AG04450 (cell line): ENCODE data around the gene FGR. TPM values are rescaled to one million over a fixed set of nuclear protein-coding genes. Genes with fewer than 3 reads are reported as not detected.
"Not testable (repeated sequence)": the region's sequence is repeated elsewhere in the genome, so short reads cannot be mapped to it uniquely, and the experiment has no call there.

Source experiments
- CTCF ChIA-PET: fragments of 300-600, 350-600 bp; formaldehyde crosslinking; extraction: SDS; loops from one replicate; lab custom pipeline; 2022; ENCODE audit warnings: antibody characterized with exemption, inconsistent platforms; lab: Charles Lee
- POLR2A ChIA-PET: fragments of 350-600 bp; formaldehyde crosslinking; extraction: SDS; loops from one replicate; lab custom pipeline; 2021; ENCODE audit warnings: antibody characterized with exemption, inconsistent platforms; lab: Yijun Ruan, JAX
- DNase-seq: peaks from one replicate; pipeline ENCODE4 v3.0.0-alpha.2; 2011; ENCODE audit warnings: low read depth, low spot score
- H3K27ac ChIP-seq: one replicate; pipeline ENCODE4 v1.5.1; 2012; ENCODE audit warnings: low read depth, low read length, control low read depth
- H3K27me3 ChIP-seq: one replicate; pipeline ENCODE4 v1.6.0; 2012; ENCODE audit warnings: low read length; ENCODE audit not compliant: control insufficient read depth, insufficient read depth
- H3K4me3 ChIP-seq: 2 replicates; pipeline ENCODE4 v1.5.1; 2011; ENCODE audit warnings: mild to moderate bottlenecking, low read depth, low read length, control low read depth
- H3K9me3 ChIP-seq: 2 replicates; pipeline ENCODE4 v1.5.1; 2012; ENCODE audit warnings: low read length; ENCODE audit not compliant: control insufficient read depth, insufficient read depth
- CTCF ChIP-seq: IDR thresholded peaks from 2 replicates; pipeline ENCODE4 v1.5.1; 2011; ENCODE audit warnings: low read depth, low read length, control low read depth, inconsistent platforms
- polyA plus RNA-seq: library from polyadenylated mRNA; depleted of rRNA; stranded (reverse); fragments of >200 nt; gene quantifications from 2 replicates; pipeline ENCODE4 v1.2.3, GENCODE V29; 2011

The FGR gene
- polyA plus RNA-seq, 1 experiment = not detected

GRCh38 chr1:27645071-27645415, 10.1 kb upstream of the FGR start:
- no peak for TF ChIP-seq CTCF
- ChIA-PET CTCF (interaction anchor here (0.6 to 1.8 kb wide), 4 partner anchors 17 to 278 kb away, joined by 3 to 11 read pairs (median 3); partner anchors contain the start of gene MAP3K6), POLR2A (no interaction called here)
- H3K4me3 ChIP-seq = no peak overlapping the region
- no peak overlapping the region for H3K27ac ChIP-seq
- peaks cover 11% of the 10 kb centered on the region for H3K27me3 ChIP-seq
- DNase-seq = no peak
- H3K9me3 ChIP-seq = no peaks in the 10 kb centered on the region

GRCh38 chr1:27644369-27645070, 9.5 kb upstream of the FGR start:
- no peak for DNase-seq

GRCh38 chr1:27643600-27644368, 8.8 kb upstream of the FGR start:
- no peaks in the 10 kb centered on the region for H3K9me3 ChIP-seq
- ChIA-PET POLR2A (no interaction called here), CTCF (interaction anchor here (0.5 to 1.8 kb wide), 3 partner anchors 19 to 61 kb away, joined by 3 to 11 read pairs (median 4); no protein-coding TSS in a partner anchor)
- no peak overlapping the region for H3K4me3 ChIP-seq
- peak; percentile 90 for TF ChIP-seq CTCF
- no peak for DNase-seq
- H3K27me3 ChIP-seq = peaks cover 11% of the 10 kb centered on the region
- no peak overlapping the region for H3K27ac ChIP-seq

More at GRCh38 chr1:27644369-27645070, 9.5 kb upstream of the FGR start:
- no peaks in the 10 kb centered on the region for H3K9me3 ChIP-seq
- no peak overlapping the region for H3K4me3 ChIP-seq
- ChIA-PET CTCF (interaction anchor here (0.5 to 1.8 kb wide), 5 partner anchors 18 to 278 kb away, joined by 3 to 11 read pairs (median 3); partner anchors contain the start of gene MAP3K6), POLR2A (no interaction called here)
- TF ChIP-seq CTCF = no peak
- H3K27me3 ChIP-seq = peaks cover 11% of the 10 kb centered on the region
- H3K27ac ChIP-seq = no peak overlapping the region

GRCh38 chr1:27640514-27640913, 5.5 kb upstream of the FGR start:
- peaks cover 10% of the 10 kb centered on the region for H3K27me3 ChIP-seq

GRCh38 chr1:27638805-27639204, 3.8 kb upstream of the FGR start:
- Histone ChIP-seq H3K27me3 (peaks cover 22% of the 10 kb centered on the region), H3K4me3 (no peak overlapping the region), H3K9me3 (no peaks in the 10 kb centered on the region; the same call in 1 of the 2 replicates), H3K27ac (no peak overlapping the region)
- DNase-seq = no peak
- no peak for TF ChIP-seq CTCF
- ChIA-PET POLR2A (no interaction called here), CTCF (interaction anchor here (1.3 kb wide), 1 partner anchor 32 kb away, joined by 4 read pairs; no protein-coding TSS in a partner anchor)

More at GRCh38 chr1:27640514-27640913, 5.5 kb upstream of the FGR start:
- H3K27ac ChIP-seq, H3K9me3 ChIP-seq, DNase-seq, H3K4me3 ChIP-seq, POLR2A ChIA-PET: not testable (repeated sequence)
- CTCF ChIA-PET = interaction anchor here (1.3 kb wide), 1 partner anchor 22 kb away, joined by 3 read pairs; no protein-coding TSS in a partner anchor
